ENCODE results near the gene CIDEA.

CIDEA gene

DNA sequence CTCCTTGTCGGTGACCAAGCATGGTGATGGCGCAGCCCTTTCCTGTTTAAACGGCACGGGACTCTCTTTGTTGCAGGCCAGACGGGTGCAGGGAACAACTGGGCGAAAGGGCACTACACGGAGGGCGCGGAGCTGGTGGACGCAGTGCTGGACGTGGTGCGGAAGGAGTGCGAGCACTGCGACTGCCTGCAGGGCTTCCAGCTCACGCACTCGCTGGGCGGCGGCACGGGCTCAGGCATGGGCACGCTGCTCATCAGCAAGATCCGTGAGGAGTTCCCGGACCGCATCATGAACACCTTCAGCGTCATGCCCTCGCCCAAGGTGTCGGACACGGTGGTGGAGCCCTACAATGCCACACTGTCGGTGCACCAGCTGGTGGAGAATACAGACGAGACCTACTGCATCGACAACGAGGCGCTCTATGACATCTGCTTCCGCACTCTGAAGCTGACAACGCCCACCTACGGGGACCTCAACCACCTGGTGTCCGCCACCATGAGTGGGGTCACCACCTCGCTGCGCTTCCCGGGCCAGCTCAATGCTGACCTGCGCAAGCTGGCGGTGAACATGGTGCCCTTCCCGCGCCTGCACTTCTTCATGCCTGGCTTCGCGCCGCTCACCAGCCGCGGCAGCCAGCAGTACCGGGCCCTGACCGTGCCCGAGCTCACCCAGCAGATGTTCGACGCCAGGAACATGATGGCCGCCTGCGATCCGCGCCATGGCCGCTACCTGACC, 71.0 kb downstream of the CIDEA start:
- no peak for DNase-seq

DNA sequence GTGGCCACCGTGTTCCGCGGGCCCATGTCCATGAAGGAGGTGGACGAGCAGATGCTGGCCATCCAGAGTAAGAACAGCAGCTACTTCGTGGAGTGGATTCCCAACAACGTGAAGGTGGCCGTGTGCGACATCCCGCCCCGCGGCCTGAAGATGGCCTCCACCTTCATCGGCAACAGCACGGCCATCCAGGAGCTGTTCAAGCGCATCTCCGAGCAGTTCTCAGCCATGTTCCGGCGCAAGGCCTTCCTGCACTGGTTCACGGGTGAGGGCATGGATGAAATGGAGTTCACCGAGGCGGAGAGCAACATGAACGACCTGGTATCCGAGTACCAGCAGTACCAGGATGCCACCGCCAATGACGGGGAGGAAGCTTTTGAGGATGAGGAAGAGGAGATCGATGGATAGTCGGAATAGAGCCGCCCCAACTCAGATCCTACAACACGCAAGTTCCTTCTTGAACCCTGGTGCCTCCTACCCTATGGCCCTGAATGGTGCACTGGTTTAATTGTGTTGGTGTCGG, 71.6 kb downstream of the CIDEA start:
- no peak for DNase-seq

DNA sequence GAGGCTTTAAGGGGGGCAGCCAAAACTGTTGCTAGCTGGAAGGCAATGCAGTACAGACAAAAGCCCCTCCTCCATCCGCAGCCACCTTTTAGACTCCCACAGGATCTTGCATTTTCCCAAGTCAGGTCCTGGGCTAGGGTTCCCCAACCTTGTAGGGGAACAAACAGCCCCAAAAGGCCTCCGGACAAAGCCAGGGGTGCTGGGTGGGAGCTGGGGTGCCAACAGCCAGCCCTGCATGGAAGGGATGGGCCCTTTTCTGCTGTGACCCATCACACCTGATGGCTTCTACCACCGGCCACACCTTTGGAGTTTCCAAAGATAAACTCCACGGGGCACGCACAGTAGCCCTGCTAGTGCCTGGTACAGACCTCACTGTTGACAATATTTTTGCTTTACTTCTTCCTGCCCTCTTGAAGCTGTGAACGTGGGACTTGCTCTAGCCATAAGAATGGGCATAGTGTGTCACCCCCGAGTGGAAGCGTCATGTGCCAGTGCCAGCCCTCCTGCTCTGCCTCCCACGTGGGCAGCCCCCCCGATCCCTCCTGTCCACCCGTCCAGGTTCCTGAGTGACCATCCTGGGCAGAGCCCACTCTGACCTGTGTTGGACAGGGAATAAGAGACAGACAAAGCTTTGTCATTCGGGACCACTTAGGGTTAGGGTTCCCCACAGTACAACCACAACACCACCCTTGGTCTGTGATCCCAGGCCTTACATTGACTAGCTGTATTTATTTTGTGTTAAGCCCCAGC, 72.7 kb downstream of the CIDEA start:
- DNase-seq, result no peak
